HG02610 (cell line): Measurements from ENCODE around the gene C17orf50.

Experiments used
- ATAC-seq: cut with Tn5 transposase; IDR thresholded peaks from one replicate; pipeline ENCODE4 v1.9.1; 2021; ENCODE audit warnings: mild to moderate bottlenecking, moderate library complexity; ENCODE audit not compliant: unreplicated experiment

C17orf50 gene

GRCh38 chr17:35733366-35733765 lies 27.3 kb upstream of the C17orf50 start:
- no peak for ATAC-seq

GRCh38 chr17:35734396-35734795 lies 26.3 kb upstream of the C17orf50 start:
- no peak for ATAC-seq

GRCh38 chr17:35735036-35735805 lies 25.5 kb upstream of the C17orf50 start:
- ATAC-seq: no peak

- no peak for ATAC-seq
Observed at GRCh38 chr17:35736236-35736635, 24.5 kb upstream of the C17orf50 start.

GRCh38 chr17:35738519-35739133 lies 22.1 kb upstream of the C17orf50 start:
- no peak for ATAC-seq

GRCh38 chr17:35740216-35740615 lies 20.5 kb upstream of the C17orf50 start:
- no peak for ATAC-seq

- ATAC-seq: no peak
Observed at GRCh38 chr17:35740997-35741931, 19.4 kb upstream of the C17orf50 start.

GRCh38 chr17:35742496-35742895 lies 18.2 kb upstream of the C17orf50 start:
- no peak for ATAC-seq

GRCh38 chr17:35742896-35743477 lies 17.7 kb upstream of the C17orf50 start:
- ATAC-seq: no peak

GRCh38 chr17:35743626-35744328 lies 16.9 kb upstream of the C17orf50 start:
- no peak for ATAC-seq

- no peak for ATAC-seq
Observed at GRCh38 chr17:35744830-35745229, 15.9 kb upstream of the C17orf50 start.

GRCh38 chr17:35745246-35745645 lies 15.4 kb upstream of the C17orf50 start:
- ATAC-seq: no peak

GRCh38 chr17:35745749-35746320 lies 14.9 kb upstream of the C17orf50 start:
- no peak for ATAC-seq

- ATAC-seq: no peak
Observed at GRCh38 chr17:35747540-35748017, 13.1 kb upstream of the C17orf50 start.

GRCh38 chr17:35748341-35748841 lies 12.3 kb upstream of the C17orf50 start:
- no peak for ATAC-seq

GRCh38 chr17:35748979-35749378 lies 11.7 kb upstream of the C17orf50 start:
- ATAC-seq: no peak

- no peak for ATAC-seq
Observed at GRCh38 chr17:35749560-35750412, 10.9 kb upstream of the C17orf50 start.

- ATAC-seq: no peak
Observed at GRCh38 chr17:35750526-35751395, 9.9 kb upstream of the C17orf50 start.
